ENCODE results near the gene TRA2B. TPM values are rescaled to one million over a fixed set of nuclear protein-coding genes. Genes with fewer than 3 reads are reported as not detected.

TRA2B gene
- total and polyA plus RNA-seq, 2 of the 8 experiments (the other 6 are each of a cell fraction or from before 2014, with no cell fraction given), result 206 to 274 TPM

- peak in 1 of 2 experiments; percentile 80; a peak in 1 of 3 replicates for TF ChIP-seq EP300 (IDR thresholded peaks at IDR 0.05; ENCODE audit: borderline replicate concordance in 1 of 2, low read depth in 2 of 2, low read length in 2 of 2)
- no peak for TF ChIP-seq RFX5 (IDR thresholded peaks at IDR 0.05; ENCODE audit: borderline replicate concordance, low read depth, low read length)
- TF ChIP-seq E2F6 (IDR thresholded peaks at IDR 0.05), result 0 out of 2 replicates have a peak, but pooled peaks have one; percentile 50
- peak; percentile 86 for TF ChIP-seq TAF7 (optimal IDR thresholded peaks at IDR 0.05; ENCODE audit: borderline replicate concordance, low read depth, low read length)
- no peak for TF ChIP-seq BACH1 (IDR thresholded peaks at IDR 0.05; ENCODE audit: low read length)
- no peak for TF ChIP-seq CBX8 (IDR thresholded peaks at IDR 0.05; ENCODE audit: borderline replicate concordance, low read depth, low read length)
Observed at GRCh38 chr3:185936814-185937688, 763 bp downstream of the TRA2B start (continued).

Measured in H1 (cell line).